ENCODE results near the gene KIF1C. TPM values are rescaled to one million over a fixed set of nuclear protein-coding genes. Genes with fewer than 3 reads are reported as not detected.

Gene KIF1C
- total RNA-seq, 2 donors from 2014 or later, result 195 to 291 TPM

DNA sequence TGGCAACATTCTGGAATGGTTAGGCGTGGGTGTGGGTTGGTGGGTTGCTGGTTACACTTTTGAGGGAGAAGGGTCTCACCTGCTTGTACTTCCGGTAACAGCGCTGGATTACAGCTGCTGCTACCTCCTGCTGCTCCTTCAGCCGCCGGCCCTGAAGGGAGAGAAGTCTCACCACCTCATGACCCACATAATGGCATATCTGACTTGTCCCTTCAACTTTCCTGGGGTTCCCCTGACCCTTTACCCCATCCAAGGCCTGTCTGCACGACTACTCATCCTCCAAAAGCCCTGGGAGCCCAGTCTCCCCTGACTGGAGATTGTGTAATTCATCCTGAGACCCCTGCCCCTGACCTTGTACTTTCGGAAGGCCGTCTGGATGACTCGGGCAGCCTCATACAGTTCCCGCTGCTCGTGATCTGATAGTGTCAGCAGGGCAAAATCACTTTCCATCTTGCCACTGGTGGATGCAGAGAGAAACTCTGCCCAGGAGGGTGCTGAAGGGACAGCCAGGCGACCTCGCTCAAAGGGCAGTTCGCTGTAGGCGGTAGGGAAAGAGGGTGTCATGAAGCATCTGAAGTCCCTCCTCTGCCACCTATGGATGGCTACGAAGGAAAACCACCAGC, 28.1 kb upstream of the KIF1C start:
- no peaks in the 10 kb centered on the region for H3K36me3 ChIP-seq
- no peaks in the 10 kb centered on the region for H3K9me3 ChIP-seq
- intact Hi-C loops (cut with DNase I), result loop anchor here (5.0 kb wide), 1 partner anchor 67 kb away; the partner anchor contains the start of gene CHRNE
- H3K4me3 ChIP-seq, result no peak overlapping the region
- peak overlapping the region in 1 of 2 donors; percentile 19 for H3K9ac ChIP-seq (ENCODE audit: low read depth in 2 of 2, low read length in 2 of 2)
- peak overlapping the region; percentile 95 for H3K27ac ChIP-seq
- no peaks in the 10 kb centered on the region for H3K27me3 ChIP-seq
- TF ChIP-seq, protein P1, sequence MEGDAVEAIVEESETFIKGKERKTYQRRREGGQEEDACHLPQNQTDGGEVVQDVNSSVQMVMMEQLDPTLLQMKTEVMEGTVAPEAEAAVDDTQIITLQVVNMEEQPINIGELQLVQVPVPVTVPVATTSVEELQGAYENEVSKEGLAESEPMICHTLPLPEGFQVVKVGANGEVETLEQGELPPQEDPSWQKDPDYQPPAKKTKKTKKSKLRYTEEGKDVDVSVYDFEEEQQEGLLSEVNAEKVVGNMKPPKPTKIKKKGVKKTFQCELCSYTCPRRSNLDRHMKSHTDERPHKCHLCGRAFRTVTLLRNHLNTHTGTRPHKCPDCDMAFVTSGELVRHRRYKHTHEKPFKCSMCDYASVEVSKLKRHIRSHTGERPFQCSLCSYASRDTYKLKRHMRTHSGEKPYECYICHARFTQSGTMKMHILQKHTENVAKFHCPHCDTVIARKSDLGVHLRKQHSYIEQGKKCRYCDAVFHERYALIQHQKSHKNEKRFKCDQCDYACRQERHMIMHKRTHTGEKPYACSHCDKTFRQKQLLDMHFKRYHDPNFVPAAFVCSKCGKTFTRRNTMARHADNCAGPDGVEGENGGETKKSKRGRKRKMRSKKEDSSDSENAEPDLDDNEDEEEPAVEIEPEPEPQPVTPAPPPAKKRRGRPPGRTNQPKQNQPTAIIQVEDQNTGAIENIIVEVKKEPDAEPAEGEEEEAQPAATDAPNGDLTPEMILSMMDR (IDR thresholded peaks at IDR 0.05), result no peak
- no peaks in the 10 kb centered on the region for H3K4me1 ChIP-seq
- no peak for DNase-seq

DNA sequence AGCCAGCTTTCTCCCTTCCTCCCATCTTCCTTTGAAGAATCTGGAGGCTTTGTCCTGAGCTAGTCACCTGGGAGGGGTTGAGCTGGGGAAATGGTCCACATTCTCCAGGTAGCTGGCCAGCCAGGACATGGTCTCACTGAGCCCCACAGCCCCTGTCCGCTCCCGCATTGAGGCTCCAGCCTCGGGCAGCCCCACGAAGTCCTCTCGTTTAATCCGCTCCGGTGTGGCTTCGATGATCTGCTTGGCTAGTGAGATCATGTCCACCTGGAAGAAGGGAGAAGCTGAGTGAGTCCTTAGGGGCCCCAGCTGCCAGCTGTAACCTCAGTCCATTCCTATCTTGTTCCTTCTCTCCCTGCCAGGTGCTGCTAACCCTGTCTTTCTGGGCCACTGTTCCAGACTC, 27.5 kb upstream of the KIF1C start:
- Histone ChIP-seq H3K36me3 (no peaks in the 10 kb centered on the region), H3K9ac (ENCODE audit: low read depth in 2 of 2, low read length in 2 of 2) (no peak overlapping the region), H3K9me3 (no peaks in the 10 kb centered on the region), H3K27ac (no peak overlapping the region), H3K4me3 (no peak overlapping the region), H3K27me3 (no peaks in the 10 kb centered on the region), H3K4me1 (no peaks in the 10 kb centered on the region)
- intact Hi-C loops (cut with DNase I), result loop anchor here (5.0 kb wide), 1 partner anchor 68 kb away; the partner anchor contains the start of gene CHRNE
- TF ChIP-seq, protein P1 (IDR thresholded peaks at IDR 0.05), result no peak
- DNase-seq, result no peak

DNA sequence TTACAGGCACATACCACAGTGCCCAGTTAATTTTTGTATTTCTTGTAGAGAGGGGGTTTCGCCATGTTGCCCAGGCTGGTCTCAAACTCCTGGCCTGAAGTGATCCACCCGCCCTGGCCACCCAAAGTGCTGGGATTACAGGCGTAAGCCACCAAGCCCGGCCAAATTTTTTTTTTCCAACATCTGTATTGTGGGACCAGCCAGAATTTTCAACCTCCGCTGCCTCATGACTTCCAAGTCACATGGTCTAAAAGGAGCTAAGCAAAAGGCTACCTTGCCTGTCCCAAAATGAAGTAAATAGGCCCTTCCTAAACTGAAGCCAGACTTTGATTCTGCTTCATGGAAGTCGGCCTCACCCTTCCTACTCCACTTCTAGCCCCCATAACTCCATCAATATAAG, 25.9 kb upstream of the KIF1C start:
- Histone ChIP-seq H3K36me3 (no peaks in the 10 kb centered on the region), H3K27me3 (no peaks in the 10 kb centered on the region), H3K9me3 (no peaks in the 10 kb centered on the region), H3K9ac (ENCODE audit: low read depth in 2 of 2, low read length in 2 of 2) (no peak overlapping the region), H3K4me1 (no peaks in the 10 kb centered on the region), H3K4me3 (no peak overlapping the region), H3K27ac (no peak overlapping the region)
- DNase-seq, result no peak
- intact Hi-C loops (cut with DNase I), result loop anchor here (5.0 kb wide), 1 partner anchor 70 kb away; the partner anchor contains the start of gene CHRNE
- TF ChIP-seq, protein P1 (IDR thresholded peaks at IDR 0.05), result no peak

DNA sequence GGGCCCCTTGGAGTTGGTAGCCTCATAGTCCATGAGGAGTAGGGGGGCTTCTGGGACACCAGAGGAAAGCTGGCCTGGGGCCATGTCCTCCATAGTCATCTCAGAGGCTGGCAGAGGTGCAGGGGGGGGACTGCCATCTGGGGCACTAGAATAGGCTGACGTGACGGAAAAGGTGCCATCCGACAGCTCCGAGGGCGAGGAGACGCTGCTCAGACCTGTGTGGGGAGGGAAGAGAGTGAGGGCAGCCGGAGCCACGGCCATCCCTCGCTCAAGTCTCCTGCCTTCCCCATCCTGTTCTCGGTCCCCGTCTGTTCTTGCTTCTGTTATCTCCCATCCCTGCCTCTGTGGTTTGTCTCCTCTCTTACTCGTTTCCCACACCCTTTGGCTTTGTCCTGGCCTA, 25.4 kb upstream of the KIF1C start:
- Histone ChIP-seq H3K36me3 (no peaks in the 10 kb centered on the region), H3K27ac (no peak overlapping the region), H3K27me3 (no peaks in the 10 kb centered on the region), H3K4me1 (no peaks in the 10 kb centered on the region), H3K4me3 (no peak overlapping the region), H3K9me3 (no peaks in the 10 kb centered on the region), H3K9ac (ENCODE audit: low read depth in 2 of 2, low read length in 2 of 2) (no peak overlapping the region)
- DNase-seq, result no peak
- intact Hi-C loops (cut with DNase I), result loop anchor here (5.0 kb wide), 1 partner anchor 70 kb away; the partner anchor contains the start of gene CHRNE
- TF ChIP-seq, protein P1 (IDR thresholded peaks at IDR 0.05), result no peak

DNA sequence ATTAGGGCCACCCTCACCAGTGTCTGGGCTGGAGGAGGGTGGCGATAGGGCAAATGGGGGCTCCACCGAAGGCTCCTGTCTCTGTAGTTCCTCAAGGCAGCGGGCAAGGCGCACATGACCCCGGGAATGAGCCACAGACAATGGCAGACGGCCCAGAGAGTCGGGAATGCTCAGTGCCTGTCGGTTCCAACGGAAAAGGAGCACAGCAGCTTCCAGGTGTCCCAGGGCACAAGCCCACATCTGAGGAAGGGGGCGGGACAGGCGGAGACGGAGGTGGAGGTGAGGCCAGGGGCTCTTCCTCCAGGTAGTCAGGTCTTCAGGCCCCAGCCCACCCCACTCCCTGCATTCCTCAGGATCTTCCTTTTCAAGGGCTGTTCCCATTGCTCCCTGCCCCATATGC, 25.0 kb upstream of the KIF1C start:
- intact Hi-C loops (cut with DNase I), result loop anchor here (5.0 kb wide), 1 partner anchor 70 kb away; the partner anchor contains the start of gene CHRNE
- Histone ChIP-seq H3K4me3 (no peak overlapping the region), H3K9me3 (no peaks in the 10 kb centered on the region), H3K27me3 (no peaks in the 10 kb centered on the region), H3K36me3 (no peaks in the 10 kb centered on the region), H3K27ac (no peak overlapping the region), H3K9ac (ENCODE audit: low read depth in 2 of 2, low read length in 2 of 2) (no peak overlapping the region), H3K4me1 (no peaks in the 10 kb centered on the region)
- TF ChIP-seq, protein P1 (IDR thresholded peaks at IDR 0.05), result no peak
- DNase-seq, result no peak

All from colonic mucosa (tissue), 4 donors.